MCF 10A (cell line): Measurements from ENCODE around the gene PPT2. TPM values are rescaled to one million over a fixed set of nuclear protein-coding genes. Genes with fewer than 3 reads are reported as not detected.

Source experiments
- BruUV-seq: library from RNA; stranded (reverse); fragments of 400-500 nt; replicated peaks from 2 replicates; lab custom pipeline; 2021; lab: Mats Ljungman, UMichigan
- CTCF ChIA-PET: fragments of 300-600 bp; sonication (Branson Sonifier 250); formaldehyde crosslinking; extraction: SDS; loops from one replicate; lab custom pipeline; 2021; ENCODE audit warnings: antibody characterized with exemption, inconsistent platforms; lab: Yijun Ruan, JAX
- POLR2A ChIA-PET: fragments of 300-600, 350-650 bp; sonication (Branson Sonifier 250); formaldehyde crosslinking; extraction: SDS; loops from one replicate; lab custom pipeline; 2020; ENCODE audit warnings: antibody characterized with exemption, inconsistent platforms; lab: Yijun Ruan, JAX
- DNase-seq: peaks from one replicate; pipeline ENCODE4 v3.0.0-alpha.2; 2018; ENCODE audit not compliant: unreplicated experiment
- H3K27ac Mint-ChIP-seq: one replicate; pipeline ENCODE4 v1.8.0; 2022; ENCODE audit warnings: mild to moderate bottlenecking, low read depth, mixed read lengths; ENCODE audit not compliant: unreplicated experiment
- H3K27me3 Mint-ChIP-seq: one replicate; pipeline ENCODE4 v1.8.0; 2022; ENCODE audit warnings: mixed read lengths; ENCODE audit not compliant: insufficient read depth, unreplicated experiment
- H3K36me3 Mint-ChIP-seq: one replicate; pipeline ENCODE4 v1.8.0; 2022; ENCODE audit warnings: mild to moderate bottlenecking, moderate library complexity, mixed read lengths; ENCODE audit not compliant: insufficient read depth, unreplicated experiment
- H3K4me1 Mint-ChIP-seq: one replicate; pipeline ENCODE4 v1.8.0; 2022; ENCODE audit warnings: mixed read lengths; ENCODE audit not compliant: insufficient read depth, unreplicated experiment
- H3K4me3 Mint-ChIP-seq: one replicate; pipeline ENCODE4 v1.8.0; 2022; ENCODE audit warnings: mild to moderate bottlenecking, moderate library complexity, mixed read lengths; ENCODE audit not compliant: unreplicated experiment
- H3K9me3 Mint-ChIP-seq: one replicate; pipeline ENCODE4 v1.8.0; 2022; ENCODE audit warnings: mixed read lengths; ENCODE audit not compliant: unreplicated experiment
- intact Hi-C: fragments of 100-400 bp; cut with micrococcal nuclease; formaldehyde crosslinking; loops from 2 replicates; pipeline ENCODE4 v1.14.1; 2022
- total RNA-seq: library from RNA; stranded (reverse); gene quantifications from 2 replicates; pipeline ENCODE4 v1.2.3, GENCODE V29; 2022
- TF ChIP-seq, protein P1 (sequence below): fragments of 200-600 bp; IDR thresholded peaks from one replicate; pipeline ENCODE4 v1.8.0; 2022; ENCODE audit warnings: antibody characterized with exemption, mild to moderate bottlenecking; ENCODE audit not compliant: unreplicated experiment

The PPT2 gene
- total RNA-seq, 1 experiment from 2014 or later, result 3.7 TPM

GRCh38 chr6:32158052-32158451 lies 4.1 kb downstream of the PPT2 start:
- ChIA-PET CTCF (interaction anchor here (2.5 kb wide), 1 partner anchor 39 kb away, joined by 16 read pairs; no protein-coding TSS in a partner anchor), POLR2A (interaction anchor here (1.0 kb wide), 1 partner anchor 30 kb away, joined by 3 read pairs; the partner anchor contains the start of gene ATF6B)
- Mint-ChIP-seq H3K36me3 (peaks cover 34% of the 10 kb centered on the region), H3K27me3 (no peaks in the 10 kb centered on the region), H3K27ac (no peak overlapping the region), H3K4me1 (peaks cover 13% of the 10 kb centered on the region), H3K4me3 (no peak overlapping the region), H3K9me3 (no peaks in the 10 kb centered on the region)
- TF ChIP-seq, protein P1, sequence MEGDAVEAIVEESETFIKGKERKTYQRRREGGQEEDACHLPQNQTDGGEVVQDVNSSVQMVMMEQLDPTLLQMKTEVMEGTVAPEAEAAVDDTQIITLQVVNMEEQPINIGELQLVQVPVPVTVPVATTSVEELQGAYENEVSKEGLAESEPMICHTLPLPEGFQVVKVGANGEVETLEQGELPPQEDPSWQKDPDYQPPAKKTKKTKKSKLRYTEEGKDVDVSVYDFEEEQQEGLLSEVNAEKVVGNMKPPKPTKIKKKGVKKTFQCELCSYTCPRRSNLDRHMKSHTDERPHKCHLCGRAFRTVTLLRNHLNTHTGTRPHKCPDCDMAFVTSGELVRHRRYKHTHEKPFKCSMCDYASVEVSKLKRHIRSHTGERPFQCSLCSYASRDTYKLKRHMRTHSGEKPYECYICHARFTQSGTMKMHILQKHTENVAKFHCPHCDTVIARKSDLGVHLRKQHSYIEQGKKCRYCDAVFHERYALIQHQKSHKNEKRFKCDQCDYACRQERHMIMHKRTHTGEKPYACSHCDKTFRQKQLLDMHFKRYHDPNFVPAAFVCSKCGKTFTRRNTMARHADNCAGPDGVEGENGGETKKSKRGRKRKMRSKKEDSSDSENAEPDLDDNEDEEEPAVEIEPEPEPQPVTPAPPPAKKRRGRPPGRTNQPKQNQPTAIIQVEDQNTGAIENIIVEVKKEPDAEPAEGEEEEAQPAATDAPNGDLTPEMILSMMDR, result no peak
- intact Hi-C loops, result loop anchor here (10.0 kb wide), 1 partner anchor 183 kb away; the partner anchor contains the start of gene DXO
- BruUV-seq, result no TSS peak
- DNase-seq, result no peak

DNA sequence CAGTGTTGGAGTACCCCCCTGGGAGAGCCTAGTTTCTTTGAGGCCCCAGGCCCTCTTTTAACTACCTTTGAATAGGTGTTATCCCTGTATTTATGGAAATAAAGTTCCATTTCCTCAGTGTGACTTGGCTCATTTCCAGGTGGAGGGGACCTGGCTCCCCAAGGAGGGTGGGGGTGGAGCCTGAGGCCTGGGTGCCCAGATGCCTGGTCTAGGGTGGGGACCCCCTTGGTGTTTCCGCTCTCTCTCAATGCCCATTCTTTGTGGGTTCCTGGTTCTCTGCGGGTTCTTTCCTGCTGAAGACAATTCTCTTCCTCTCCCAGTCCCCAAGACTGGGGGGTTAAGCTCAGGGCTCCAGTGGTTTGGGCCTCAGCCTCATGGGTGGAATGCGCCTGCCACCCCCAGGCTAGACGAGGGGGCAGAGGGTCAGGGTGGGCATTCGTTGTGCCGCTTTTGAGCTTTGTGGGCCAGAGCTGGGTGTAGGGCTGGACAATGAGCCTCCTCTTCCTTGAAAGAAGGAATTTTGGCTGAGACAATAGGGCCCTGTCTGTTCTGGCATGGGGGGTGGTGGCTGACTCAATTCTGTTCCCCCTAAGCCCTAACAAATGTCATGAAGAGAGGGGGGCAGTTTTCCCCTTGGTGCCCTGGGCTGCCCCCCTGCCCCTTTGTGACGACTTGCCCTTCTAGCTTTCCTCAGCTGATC lies 9.8 kb downstream of the PPT2 start:
- intact Hi-C loops, result no loop called here
- no peak for DNase-seq
- ChIA-PET POLR2A (no interaction called here), CTCF (interaction anchor here (0.5 to 1.3 kb wide), 3 partner anchors 45 to 116 kb away, joined by 3 to 4 read pairs (median 3); no protein-coding TSS in a partner anchor)
- TF ChIP-seq, protein P1, result no peak
- Mint-ChIP-seq H3K4me1 (no peaks in the 10 kb centered on the region), H3K4me3 (no peak overlapping the region), H3K27ac (no peak overlapping the region), H3K9me3 (no peaks in the 10 kb centered on the region), H3K27me3 (no peaks in the 10 kb centered on the region), H3K36me3 (peaks cover 30% of the 10 kb centered on the region)
- no TSS peak for BruUV-seq

- CTCF ChIA-PET, result interaction anchor here (0.5 to 1.3 kb wide), 4 partner anchors 10 to 117 kb away, joined by 3 to 4 read pairs (median 3); no protein-coding TSS in a partner anchor
- Mint-ChIP-seq H3K36me3 (peaks cover 24% of the 10 kb centered on the region), H3K27me3 (no peaks in the 10 kb centered on the region), H3K27ac (no peak within 1 kb of the TSS), H3K4me1 (no peaks in the 10 kb centered on the region), H3K9me3 (no peaks in the 10 kb centered on the region), H3K4me3 (no peak within 1 kb of the TSS)
- no peak for DNase-seq
- TF ChIP-seq, protein P1, result no peak
- intact Hi-C loops, result no loop called here
- BruUV-seq, result no TSS peak
- POLR2A ChIA-PET, result interaction anchor here (0.6 kb wide), 1 partner anchor 17 kb away, joined by 3 read pairs; no protein-coding TSS in a partner anchor
Observed at GRCh38 chr6:32164295-32164694, 10.4 kb downstream of the PPT2 start, which contains the start of gene EGFL8. EGFL8 (plus strand) TSS chr6:32164595; CDS start chr6:32166166, 1,571 bp downstream.

DNA sequence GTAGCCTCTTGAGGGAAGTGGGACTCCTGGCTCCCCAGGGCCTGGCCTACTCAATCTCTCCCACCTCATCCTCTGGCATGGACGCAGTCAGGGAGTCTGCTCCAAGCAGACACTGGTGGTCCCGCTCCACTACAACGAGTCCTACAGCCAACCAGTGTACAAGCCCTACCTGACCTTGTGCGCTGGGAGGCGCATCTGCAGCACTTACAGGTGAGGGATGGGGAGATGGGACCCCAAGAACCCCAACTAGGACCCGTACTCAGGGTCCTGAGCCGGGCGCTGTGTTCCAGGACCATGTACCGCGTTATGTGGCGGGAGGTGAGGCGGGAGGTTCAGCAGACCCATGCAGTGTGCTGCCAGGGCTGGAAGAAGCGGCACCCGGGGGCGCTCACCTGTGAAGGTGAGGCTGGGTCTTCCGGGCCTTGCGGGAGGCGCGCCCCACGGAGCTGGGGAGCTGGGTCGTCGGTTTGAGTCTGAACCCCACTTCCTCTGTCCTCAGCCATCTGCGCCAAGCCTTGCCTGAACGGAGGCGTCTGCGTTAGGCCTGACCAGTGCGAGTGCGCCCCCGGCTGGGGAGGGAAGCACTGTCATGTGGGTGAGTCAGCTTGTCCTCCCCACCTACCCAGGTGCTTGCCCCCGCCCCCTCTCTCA lies 12.6 kb downstream of the PPT2 start:
- BruUV-seq, result no TSS peak
- H3K4me3 Mint-ChIP-seq, result no peak overlapping the region
- peak overlapping the region; percentile 16 for H3K27ac Mint-ChIP-seq
- H3K27me3 Mint-ChIP-seq, result no peaks in the 10 kb centered on the region
- intact Hi-C loops, result no loop called here
- CTCF ChIA-PET, result interaction anchor here (0.6 kb wide), 1 partner anchor 93 kb away, joined by 4 read pairs; no protein-coding TSS in a partner anchor
- POLR2A ChIA-PET, result no interaction called here
- H3K9me3 Mint-ChIP-seq, result no peaks in the 10 kb centered on the region
- peaks cover 26% of the 10 kb centered on the region for H3K36me3 Mint-ChIP-seq
- no peaks in the 10 kb centered on the region for H3K4me1 Mint-ChIP-seq
- DNase-seq, result no peak
- TF ChIP-seq, protein P1, result no peak
